Neuronal stem cell (in vitro differentiated cells): ENCODE measurements around the gene RSPO3.

Experiments used
- DNase-seq: peaks from one replicate; pipeline ENCODE4 v3.0.0-alpha.2; 2013; ENCODE audit warnings: low spot score
- H2AFZ ChIP-seq: one replicate; pipeline ENCODE4 v1.6.1; 2013; ENCODE audit warnings: mild to moderate bottlenecking, low read length, inconsistent platforms
- H2AK5ac ChIP-seq: 2 replicates; pipeline ENCODE4 v1.6.1; 2013; ENCODE audit warnings: low read depth, mild to moderate bottlenecking, inconsistent platforms, low read length, moderate library complexity, mixed read lengths
- H2BK120ac ChIP-seq: 2 replicates; pipeline ENCODE4 v1.6.1; 2013; ENCODE audit warnings: low read depth, mild to moderate bottlenecking, inconsistent platforms, low read length, moderate library complexity, mixed read lengths
- H2BK12ac ChIP-seq: one replicate; pipeline ENCODE4 v1.6.1; 2013; ENCODE audit warnings: low read length, inconsistent platforms
- H2BK15ac ChIP-seq: 2 replicates; pipeline ENCODE4 v1.6.1; 2013; ENCODE audit warnings: mild to moderate bottlenecking, low read length, inconsistent platforms, mixed read lengths
- H2BK5ac ChIP-seq: one replicate; pipeline ENCODE4 v1.6.1; 2013; ENCODE audit warnings: inconsistent platforms, mild to moderate bottlenecking, low read length, moderate library complexity
- H3K14ac ChIP-seq: one replicate; pipeline ENCODE4 v1.6.1; 2013; ENCODE audit warnings: low read length, inconsistent platforms
- H3K18ac ChIP-seq: 2 replicates; pipeline ENCODE4 v1.6.1; 2013; ENCODE audit warnings: low read length, inconsistent platforms
- H3K23ac ChIP-seq: 2 replicates; pipeline ENCODE4 v1.6.1; 2013; ENCODE audit warnings: low read depth, mild to moderate bottlenecking, mixed read lengths, low read length, inconsistent platforms; ENCODE audit not compliant: poor library complexity
- H3K27ac ChIP-seq: replicated peaks from 3 replicates; pipeline ENCODE4 v1.5.1; 2013; ENCODE audit warnings: low read length, inconsistent platforms
- H3K27me3 ChIP-seq, 3 experiments: 2 replicates each; pipeline ENCODE4 v1.6.1; 2013; ENCODE audit warnings: low read length in 3 of 3, mild to moderate bottlenecking in 2 of 3, inconsistent platforms in 1 of 3, low read depth in 1 of 3, mixed read lengths in 1 of 3, moderate library complexity in 1 of 3; ENCODE audit not compliant: control insufficient read depth in 3 of 3, insufficient read depth in 3 of 3
- H3K36me3 ChIP-seq, 2 donors: replicated peaks in 1 of 2; 2 replicates each; pipeline ENCODE4 v1.6.1; 2013; ENCODE audit warnings: low read length in 2 of 2; ENCODE audit not compliant: control insufficient read depth in 2 of 2, insufficient read depth in 2 of 2
- H3K4ac ChIP-seq: 2 replicates; pipeline ENCODE4 v1.6.1; 2013; ENCODE audit warnings: inconsistent platforms, mild to moderate bottlenecking, low read length, moderate library complexity
- H3K4me1 ChIP-seq, 2 donors: 1 replicate in 1 of 2; 2 replicates in 1 of 2; pipeline ENCODE4 v1.6.1; 2013; ENCODE audit warnings: low read length in 2 of 2, low read depth in 1 of 2; ENCODE audit not compliant: control insufficient read depth in 2 of 2, insufficient read depth in 1 of 2
- H3K4me2 ChIP-seq: one replicate; pipeline ENCODE4 v1.6.1; 2013; ENCODE audit warnings: mild to moderate bottlenecking, low read length, inconsistent platforms; ENCODE audit not compliant: insufficient read depth, poor library complexity, severe bottlenecking
- H3K4me3 ChIP-seq, 2 donors: 2 replicates each; pipeline ENCODE4 v1.5.1; 2013; ENCODE audit warnings: low read length in 2 of 2, mild to moderate bottlenecking in 2 of 2, inconsistent platforms in 1 of 2, moderate library complexity in 1 of 2
- H3K79me1 ChIP-seq: one replicate; pipeline ENCODE4 v1.6.1; 2013; ENCODE audit warnings: low read depth, mild to moderate bottlenecking, inconsistent platforms, low read length, moderate library complexity
- H3K9ac ChIP-seq: one replicate; pipeline ENCODE4 v1.6.1; 2013; ENCODE audit warnings: mild to moderate bottlenecking, low read depth, low read length, inconsistent platforms; ENCODE audit not compliant: poor library complexity
- H3K9me3 ChIP-seq, 2 donors: replicated peaks in 1 of 2; 2 replicates each; pipeline versions ENCODE3 to v1.6.1; 2013; ENCODE audit warnings: low read length in 2 of 2, mild to moderate bottlenecking in 2 of 2, inconsistent platforms in 1 of 2, low read depth in 1 of 2, mixed read lengths in 1 of 2, moderate library complexity in 1 of 2; ENCODE audit not compliant: control insufficient read depth in 2 of 2, insufficient read depth in 1 of 2
- H4K8ac ChIP-seq: one replicate; pipeline ENCODE4 v1.6.1; 2013; ENCODE audit warnings: low read depth, mild to moderate bottlenecking, inconsistent platforms, low read length, moderate library complexity
- H4K91ac ChIP-seq: one replicate; pipeline ENCODE4 v1.6.1; 2013; ENCODE audit warnings: low read length, low read depth, mild to moderate bottlenecking, inconsistent platforms; ENCODE audit not compliant: poor library complexity
- WGBS, 2 donors: extraction: QIAGEN DNeasy Blood & Tissue Kit; methylation state at CpG; one replicate each; pipeline ENCODE4 v1.1.7; 2013; ENCODE audit warnings: missing lambda C conversion rate in 2 of 2, mixed read lengths in 1 of 2; ENCODE audit not compliant: insufficient read length in 2 of 2, insufficient replicate concordance in 1 of 2; ENCODE audit errors: extremely low coverage in 2 of 2; 5-methylcytosine and 5-hydroxymethylcytosine counted together

Gene RSPO3

DNA sequence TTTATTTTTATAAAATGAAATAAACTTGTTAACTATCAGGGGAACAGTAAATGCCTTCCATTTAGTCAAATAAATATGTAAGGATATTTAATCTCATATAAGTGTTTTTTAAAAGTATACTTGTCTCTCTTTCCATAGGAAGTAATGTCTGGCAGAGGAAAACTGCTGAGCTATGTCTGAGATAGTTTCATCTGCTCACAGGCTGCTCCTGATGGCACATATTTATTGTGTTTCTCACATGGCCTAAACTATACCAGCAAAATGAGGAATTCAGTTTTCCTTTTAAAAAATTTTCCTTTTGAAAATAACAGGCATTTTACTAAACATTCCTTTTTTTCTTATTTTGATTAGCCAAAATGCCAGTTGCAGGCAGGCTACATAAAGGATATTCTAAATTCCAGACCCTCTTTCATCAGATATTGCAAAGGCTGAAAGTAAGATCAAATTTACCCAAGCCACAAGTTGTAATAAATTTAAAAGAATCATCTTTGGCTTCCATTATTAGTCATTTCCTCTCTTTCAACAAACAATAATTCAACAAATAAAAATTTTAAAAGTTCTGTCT lies 88.1 kb downstream of the RSPO3 start:
- H3K4ac ChIP-seq: no peak overlapping the region
- no peak overlapping the region for H3K27ac ChIP-seq
- no peak overlapping the region for H2AFZ ChIP-seq
- no peak overlapping the region for H2BK5ac ChIP-seq
- no peak overlapping the region for H3K4me3 ChIP-seq
- H3K18ac ChIP-seq: no peak overlapping the region
- no peaks in the 10 kb centered on the region for H3K27me3 ChIP-seq
- no peaks in the 10 kb centered on the region for H3K4me1 ChIP-seq
- no peaks in the 10 kb centered on the region for H3K9me3 ChIP-seq
- no peaks in the 10 kb centered on the region for H3K36me3 ChIP-seq
- H3K4me2 ChIP-seq: no peak overlapping the region
- H3K79me1 ChIP-seq: no peaks in the 10 kb centered on the region
- no peak overlapping the region for H4K91ac ChIP-seq
- H3K14ac ChIP-seq: no peak overlapping the region
- no peak overlapping the region for H4K8ac ChIP-seq
- no peak overlapping the region for H2AK5ac ChIP-seq
- H2BK15ac ChIP-seq: no peak overlapping the region
- no peak overlapping the region for H3K23ac ChIP-seq
- DNase-seq: no peak
- H3K9ac ChIP-seq: no peak overlapping the region
- H2BK120ac ChIP-seq: no peak overlapping the region
- H2BK12ac ChIP-seq: no peak overlapping the region

- Histone ChIP-seq H3K14ac (no peak overlapping the region), H2AK5ac (no peak overlapping the region), H2BK120ac (no peak overlapping the region), H3K4me3 (no peak overlapping the region), H3K23ac (no peak overlapping the region), H2BK5ac (no peak overlapping the region), H3K4me1 (no peaks in the 10 kb centered on the region), H3K18ac (no peak overlapping the region), H3K9ac (no peak overlapping the region), H2BK15ac (no peak overlapping the region), H3K9me3 (no peaks in the 10 kb centered on the region), H3K4ac (no peak overlapping the region), H3K4me2 (no peak overlapping the region), H4K91ac (no peak overlapping the region), H3K36me3 (no peaks in the 10 kb centered on the region), H2AFZ (no peak overlapping the region), H2BK12ac (no peak overlapping the region), H3K27me3 (no peaks in the 10 kb centered on the region), H3K27ac (no peak overlapping the region), H4K8ac (no peak overlapping the region), H3K79me1 (no peaks in the 10 kb centered on the region)
- 100% methylated on average over 1 of the region's 4 CpGs; no CpG with 5 or more reads in 1 of the 2 donors for WGBS, 2 donors
- DNase-seq: no peak
Observed at GRCh38 chr6:127207591-127208120, 89.2 kb downstream of the RSPO3 start.

DNA sequence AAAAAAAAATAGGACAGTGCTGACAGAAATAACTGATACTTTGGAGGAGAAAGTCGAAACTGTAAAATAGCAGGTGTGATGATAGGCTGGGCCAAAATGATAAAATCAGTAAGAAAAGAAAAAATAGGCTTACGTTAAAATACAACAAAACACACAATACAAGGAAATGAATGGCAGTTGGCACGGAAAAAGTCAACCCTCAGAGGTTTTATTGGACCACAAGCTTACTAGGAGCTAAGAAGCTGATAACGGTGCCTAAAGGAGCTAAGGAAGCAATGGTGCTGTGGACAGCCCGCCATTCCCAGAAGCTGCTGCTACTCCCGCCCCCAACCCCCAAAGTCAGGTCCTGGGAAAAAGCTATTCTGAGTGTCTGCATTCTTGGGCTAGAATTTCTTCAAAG lies 92.3 kb downstream of the RSPO3 start:
- Histone ChIP-seq H3K9me3 (no peaks in the 10 kb centered on the region), H2BK12ac (no peak overlapping the region), H3K79me1 (no peaks in the 10 kb centered on the region), H3K4me2 (no peak overlapping the region), H3K4me3 (no peak overlapping the region), H3K27ac (no peak overlapping the region), H2BK120ac (no peak overlapping the region), H3K4me1 (no peaks in the 10 kb centered on the region), H2BK5ac (no peak overlapping the region), H3K9ac (no peak overlapping the region), H2AK5ac (no peak overlapping the region), H3K14ac (no peak overlapping the region), H2BK15ac (no peak overlapping the region), H2AFZ (no peak overlapping the region), H4K91ac (no peak overlapping the region), H3K27me3 (no peaks in the 10 kb centered on the region), H3K4ac (no peak overlapping the region), H4K8ac (no peak overlapping the region), H3K36me3 (no peaks in the 10 kb centered on the region), H3K23ac (no peak overlapping the region), H3K18ac (no peak overlapping the region)
- DNase-seq: no peak
- no CpG with 5 or more reads among the region's 6 CpGs for WGBS, 2 donors

DNA sequence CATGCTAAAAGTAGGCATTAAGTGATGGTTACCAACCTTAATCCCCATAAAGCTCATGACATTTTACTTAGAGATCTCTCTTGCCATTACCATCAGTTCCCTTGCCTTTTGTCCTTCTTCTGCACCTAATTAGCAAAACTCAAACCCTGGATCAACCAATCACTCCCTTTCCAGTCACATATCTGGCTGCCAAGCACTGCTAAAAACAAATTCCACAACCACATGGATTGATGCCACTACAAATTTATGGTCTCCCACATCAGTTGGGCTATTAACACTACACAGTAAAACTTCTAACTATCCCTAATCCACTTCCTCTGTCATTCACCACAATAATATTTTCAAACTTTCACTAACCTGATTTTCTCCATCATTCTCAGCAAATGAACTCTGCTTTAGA lies 93.9 kb downstream of the RSPO3 start:
- no peak for DNase-seq
- Histone ChIP-seq H3K4me3 (no peak overlapping the region), H2BK15ac (no peak overlapping the region), H3K4me2 (no peak overlapping the region), H2AFZ (no peak overlapping the region), H3K14ac (no peak overlapping the region), H3K79me1 (no peaks in the 10 kb centered on the region), H3K27me3 (no peaks in the 10 kb centered on the region), H3K18ac (no peak overlapping the region), H3K4ac (no peak overlapping the region), H4K91ac (no peak overlapping the region), H3K9me3 (no peaks in the 10 kb centered on the region), H3K27ac (no peak overlapping the region), H3K9ac (no peak overlapping the region), H3K36me3 (no peaks in the 10 kb centered on the region), H2BK12ac (no peak overlapping the region), H2BK120ac (no peak overlapping the region), H2BK5ac (no peak overlapping the region), H2AK5ac (no peak overlapping the region), H4K8ac (no peak overlapping the region), H3K23ac (no peak overlapping the region), H3K4me1 (no peaks in the 10 kb centered on the region)
